DMS 273 treated with DMSO at 0.1 percent for 48 hours (cell line): Measurements from ENCODE around the gene BTN3A1.
"Not testable (repeated sequence)": the region's sequence is repeated elsewhere in the genome, so short reads cannot be mapped to it uniquely, and the experiment has no call there.

Experiments
- DNase-seq: peaks from one replicate; lab custom pipeline; 2025; lab: John Stamatoyannopoulos, UW

BTN3A1 gene

DNA sequence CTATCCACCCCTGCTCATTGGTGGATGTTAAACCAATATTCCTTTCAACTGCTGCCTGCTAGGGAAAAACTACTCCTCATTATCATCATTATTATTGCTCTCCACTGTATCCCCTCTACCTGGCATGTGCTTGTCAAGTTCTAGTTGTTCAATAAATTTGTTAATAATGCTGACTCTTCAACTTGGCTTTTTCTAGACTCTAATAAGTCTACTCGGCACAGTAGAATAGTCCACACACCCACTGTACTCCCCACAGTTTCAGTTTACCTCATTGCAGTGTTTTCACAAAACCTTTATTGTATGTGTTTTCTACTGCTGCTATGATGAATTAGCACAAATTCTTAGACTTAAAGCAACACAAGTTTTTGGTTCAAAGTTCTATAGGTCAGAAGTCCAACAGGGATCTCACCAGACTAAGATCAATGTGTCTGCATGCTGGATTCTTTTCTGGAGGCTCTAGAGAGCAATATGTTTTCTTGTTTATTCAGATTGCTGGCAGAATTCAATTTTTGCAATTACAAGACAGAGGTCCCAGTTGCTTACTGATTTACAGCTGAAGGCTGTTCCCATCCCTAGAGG lies 13.1 kb downstream of the BTN3A1 start:
- no peak for DNase-seq

DNA sequence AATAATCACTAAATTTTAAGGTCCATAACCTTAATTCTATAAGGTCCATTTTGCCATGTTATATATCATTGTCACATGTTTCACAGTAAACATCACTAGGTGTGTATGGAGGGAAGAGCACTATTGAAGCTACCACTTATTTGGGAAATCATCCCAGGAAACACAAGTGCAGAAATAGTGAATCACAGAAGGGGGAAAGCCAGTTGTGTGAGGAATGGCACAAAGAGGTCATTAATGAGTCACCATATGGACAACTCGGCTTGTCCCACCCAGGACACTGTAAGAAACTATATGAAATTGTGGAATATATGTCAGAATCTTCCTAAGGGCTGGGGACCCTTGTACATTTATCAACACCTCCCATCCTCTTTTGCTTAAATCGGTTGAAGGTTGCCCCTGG lies 13.7 kb downstream of the BTN3A1 start:
- no peak for DNase-seq

DNA sequence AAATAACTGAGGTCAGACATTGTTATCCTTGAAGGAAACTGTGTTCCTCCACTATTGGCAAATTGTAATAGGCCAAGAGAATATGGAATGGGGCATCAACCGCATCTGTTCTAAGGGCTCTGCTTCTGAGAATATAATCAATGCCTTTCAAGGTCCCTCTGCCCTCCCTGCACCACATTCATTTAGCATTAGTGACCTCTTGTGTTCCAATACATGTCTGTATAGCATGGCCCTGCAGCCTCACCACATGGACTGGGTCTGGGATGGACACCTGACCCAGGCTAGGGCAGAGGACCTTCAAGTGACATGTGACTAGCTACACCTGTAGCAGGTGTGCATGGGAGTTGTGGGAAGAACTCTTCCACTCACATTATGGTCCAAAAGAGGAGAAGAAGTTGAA lies 14.2 kb downstream of the BTN3A1 start:
- no peak for DNase-seq

DNA sequence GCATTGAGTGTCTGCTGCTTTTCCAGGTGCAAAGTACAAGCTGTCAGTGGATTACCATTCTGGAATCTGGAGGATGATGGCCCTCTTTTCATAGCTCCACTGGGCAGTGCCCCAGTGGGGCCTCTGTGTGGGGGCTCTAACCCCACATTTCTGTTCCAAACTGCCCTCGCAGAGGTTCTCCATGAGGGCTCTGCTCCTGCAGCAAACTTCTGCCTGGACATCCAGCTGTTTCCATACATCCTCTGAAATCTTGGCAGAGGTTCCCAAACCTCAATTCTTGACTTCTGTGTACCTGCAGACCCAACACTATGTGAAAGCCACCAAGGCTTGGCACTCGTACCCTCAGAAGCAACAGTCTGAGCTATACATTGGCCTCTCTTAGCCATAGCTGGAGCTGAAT lies 16.0 kb downstream of the BTN3A1 start:
- DNase-seq: not testable (repeated sequence)

DNA sequence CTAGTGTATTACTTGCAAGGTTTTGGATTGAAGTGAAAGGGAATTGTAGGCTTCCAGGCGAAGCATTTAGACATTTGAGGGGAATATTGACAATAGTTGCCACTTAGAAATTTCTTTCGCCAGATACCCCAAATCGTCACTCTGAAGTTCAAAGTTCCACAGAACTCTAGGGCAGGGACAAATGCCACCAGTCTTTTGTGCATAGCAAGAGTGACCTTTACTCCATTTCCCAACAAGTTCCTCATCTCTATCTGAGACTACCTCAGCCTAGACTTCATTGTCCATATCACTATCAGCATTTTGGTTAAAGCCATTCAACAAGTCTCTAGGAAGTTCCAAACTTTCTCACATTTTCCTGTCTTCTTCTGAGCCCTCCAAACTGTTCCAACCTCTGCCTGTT lies 16.7 kb downstream of the BTN3A1 start:
- DNase-seq: not testable (repeated sequence)

DNA sequence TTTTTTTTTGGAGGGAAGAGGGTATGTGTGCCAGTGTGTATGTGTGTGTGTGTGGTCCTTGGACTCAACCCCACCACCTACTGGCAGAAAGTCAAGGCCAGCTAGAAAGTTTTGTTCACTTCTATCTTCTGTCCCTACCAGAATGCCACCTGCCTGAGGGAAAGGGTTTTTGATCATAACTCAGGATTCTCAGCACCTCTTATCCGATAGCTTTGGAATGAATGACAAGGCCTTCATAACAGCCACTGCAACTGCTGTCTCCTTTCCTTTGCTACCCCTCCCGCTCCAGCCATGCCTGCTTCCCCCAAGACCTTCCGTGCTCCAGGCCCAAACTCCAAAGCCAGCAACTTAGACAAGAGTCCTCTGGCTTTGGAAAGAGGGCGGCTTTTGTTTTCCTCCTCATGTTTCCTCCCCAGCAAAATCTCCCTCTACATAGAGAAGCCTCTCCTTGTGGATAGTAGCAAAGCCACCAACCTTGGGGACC lies 18.7 kb downstream of the BTN3A1 start:
- peak; percentile 3 for DNase-seq

DNA sequence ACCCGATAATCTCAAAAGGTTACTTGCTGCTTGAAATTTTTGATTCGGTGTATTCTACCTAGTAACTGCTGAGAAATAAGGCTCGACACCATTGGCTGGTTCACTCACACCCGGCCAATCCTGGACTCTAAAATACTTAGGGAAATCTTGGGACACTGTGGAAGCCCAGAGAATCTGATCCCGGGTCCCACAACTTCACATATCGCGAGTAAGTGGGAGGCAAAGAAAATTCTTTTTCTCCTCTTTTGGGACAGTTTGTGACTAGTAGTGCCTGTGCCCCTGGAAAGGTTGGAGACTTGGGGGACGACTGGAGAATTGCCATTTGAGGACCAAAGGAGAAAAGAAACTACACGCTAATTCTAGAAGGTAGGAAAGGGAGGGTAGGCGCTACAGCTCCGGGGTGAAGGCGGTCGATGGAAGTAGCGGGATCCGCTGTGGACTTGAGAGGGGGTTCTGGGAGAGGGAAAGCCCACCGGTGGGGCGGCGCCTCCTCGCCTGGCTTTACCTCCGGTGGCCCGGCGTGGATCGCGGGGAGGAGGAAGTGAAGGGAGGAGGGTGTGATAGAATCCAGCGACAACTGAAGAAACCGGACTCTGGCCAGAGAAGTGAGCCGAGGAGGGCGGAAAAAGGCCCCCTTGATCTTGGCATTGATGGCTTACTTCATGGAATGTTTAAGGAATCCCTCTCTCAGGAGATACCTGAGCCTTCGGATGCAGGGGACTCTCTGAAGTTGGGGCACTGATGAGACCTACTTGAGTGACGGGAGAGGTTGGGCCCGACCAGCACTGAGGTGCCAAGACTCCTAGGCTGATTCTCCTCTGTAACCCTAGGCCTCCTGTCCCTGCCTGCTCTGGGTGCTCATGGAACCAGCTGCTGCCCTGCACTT lies 19.4 kb downstream of the BTN3A1 start:
- peak; percentile 90 for DNase-seq

DNA sequence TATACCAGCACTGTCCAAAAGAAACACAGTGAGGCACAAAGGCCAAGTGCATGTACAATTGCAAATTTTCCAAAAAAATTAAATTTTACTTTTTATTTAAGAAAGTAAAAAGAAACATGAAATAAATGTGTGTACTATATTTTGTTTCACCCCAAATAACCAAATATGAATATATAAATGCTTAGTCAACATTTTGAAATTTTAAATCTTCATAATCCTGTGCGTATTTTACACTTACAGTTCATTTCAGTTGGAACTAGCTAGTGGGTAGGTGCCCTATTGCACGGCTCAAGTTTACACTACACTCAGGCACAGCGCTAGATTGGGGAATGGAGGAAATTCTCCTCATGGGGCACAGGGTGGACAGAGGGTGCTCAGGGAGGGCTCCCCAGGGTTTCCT lies 20.3 kb downstream of the BTN3A1 start:
- DNase-seq: no peak

DNA sequence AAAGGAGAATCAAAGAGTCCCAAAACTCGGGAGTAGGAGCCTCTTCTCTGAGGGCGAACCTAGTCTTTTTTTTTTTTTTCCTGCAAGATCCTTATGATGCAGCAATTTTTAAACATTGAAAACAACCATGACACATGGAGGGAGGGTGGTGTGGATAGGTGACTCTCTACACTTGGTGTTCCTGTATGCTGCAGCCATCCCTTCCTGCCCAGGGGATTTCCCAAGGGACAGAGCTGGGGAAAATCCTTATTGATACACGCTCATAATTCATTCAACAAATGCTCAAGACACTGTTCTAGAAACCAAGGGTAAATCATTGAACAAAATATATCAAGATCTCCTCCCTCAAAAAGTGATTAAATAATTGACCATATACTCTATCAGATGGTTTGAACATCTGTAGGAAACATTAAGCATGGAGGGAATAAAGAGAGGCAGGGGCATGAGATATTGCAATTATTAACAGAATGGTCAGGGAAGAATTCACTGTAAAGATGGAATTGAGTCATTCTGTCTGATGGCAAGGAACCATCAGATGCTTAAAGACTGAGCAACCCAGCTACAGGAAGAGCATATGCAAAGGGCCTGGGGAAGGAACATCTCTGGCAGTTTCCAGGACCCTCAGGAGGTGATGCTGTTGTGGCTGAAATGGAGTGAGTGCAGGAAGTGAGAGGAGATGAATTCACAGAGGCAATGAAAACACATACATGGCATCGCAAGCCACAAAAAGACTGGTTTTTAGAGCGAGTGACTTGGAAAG lies 24.8 kb downstream of the BTN3A1 start:
- DNase-seq: no peak

DNA sequence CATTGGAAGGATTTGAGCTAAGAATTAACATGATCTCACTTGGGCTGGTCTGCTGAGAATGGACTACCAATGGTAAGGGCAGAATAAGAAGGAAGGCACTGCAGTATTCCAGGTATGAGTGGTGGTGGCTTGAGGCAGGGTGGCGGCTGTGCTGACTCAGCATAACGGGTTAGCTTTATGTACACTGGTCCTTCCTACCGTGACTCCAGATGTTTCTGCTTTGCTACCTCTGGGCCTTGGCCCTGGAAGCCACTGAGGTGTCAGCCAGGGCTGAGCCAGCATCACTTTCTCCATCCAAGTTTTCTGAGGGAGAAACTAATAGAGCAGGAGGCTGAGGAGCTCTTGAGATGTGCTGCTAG lies 25.4 kb downstream of the BTN3A1 start:
- no peak for DNase-seq

DNA sequence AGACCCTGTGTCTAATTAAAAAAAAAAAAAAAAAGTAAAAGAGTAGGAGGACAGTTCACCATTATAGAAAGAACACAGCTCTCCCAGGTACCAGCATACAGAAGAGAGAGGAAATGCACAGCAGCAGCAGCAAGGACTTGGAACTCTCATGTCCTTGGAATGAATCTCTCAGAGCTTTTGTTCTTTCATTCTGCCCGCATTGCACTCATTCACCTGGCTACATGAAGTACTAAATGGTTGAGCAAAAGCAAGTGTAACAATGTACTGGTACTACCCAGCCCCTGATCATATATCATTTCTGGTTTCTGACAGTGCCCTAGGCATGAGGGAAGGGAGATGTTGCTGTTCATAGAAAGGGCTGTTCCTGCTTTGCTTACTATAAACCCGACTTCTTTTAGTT lies 26.1 kb downstream of the BTN3A1 start:
- DNase-seq: no peak

DNA sequence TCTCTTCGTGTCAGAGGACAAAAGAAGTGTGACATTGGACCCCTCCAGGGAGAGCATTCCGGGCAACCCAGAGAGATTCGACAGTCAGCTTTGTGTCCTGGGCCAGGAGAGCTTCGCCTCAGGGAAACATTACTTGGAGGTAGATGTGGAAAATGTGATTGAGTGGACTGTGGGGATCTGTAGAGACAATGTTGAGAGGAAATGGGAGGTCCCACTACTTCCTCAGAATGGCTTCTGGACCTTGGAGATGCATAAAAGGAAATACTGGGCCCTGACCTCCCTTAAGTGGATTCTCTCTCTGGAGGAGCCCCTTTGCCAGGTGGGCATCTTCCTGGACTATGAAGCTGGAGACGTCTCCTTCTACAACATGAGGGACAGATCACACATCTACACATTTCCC lies 28.7 kb downstream of the BTN3A1 start:
- no peak for DNase-seq

DNA sequence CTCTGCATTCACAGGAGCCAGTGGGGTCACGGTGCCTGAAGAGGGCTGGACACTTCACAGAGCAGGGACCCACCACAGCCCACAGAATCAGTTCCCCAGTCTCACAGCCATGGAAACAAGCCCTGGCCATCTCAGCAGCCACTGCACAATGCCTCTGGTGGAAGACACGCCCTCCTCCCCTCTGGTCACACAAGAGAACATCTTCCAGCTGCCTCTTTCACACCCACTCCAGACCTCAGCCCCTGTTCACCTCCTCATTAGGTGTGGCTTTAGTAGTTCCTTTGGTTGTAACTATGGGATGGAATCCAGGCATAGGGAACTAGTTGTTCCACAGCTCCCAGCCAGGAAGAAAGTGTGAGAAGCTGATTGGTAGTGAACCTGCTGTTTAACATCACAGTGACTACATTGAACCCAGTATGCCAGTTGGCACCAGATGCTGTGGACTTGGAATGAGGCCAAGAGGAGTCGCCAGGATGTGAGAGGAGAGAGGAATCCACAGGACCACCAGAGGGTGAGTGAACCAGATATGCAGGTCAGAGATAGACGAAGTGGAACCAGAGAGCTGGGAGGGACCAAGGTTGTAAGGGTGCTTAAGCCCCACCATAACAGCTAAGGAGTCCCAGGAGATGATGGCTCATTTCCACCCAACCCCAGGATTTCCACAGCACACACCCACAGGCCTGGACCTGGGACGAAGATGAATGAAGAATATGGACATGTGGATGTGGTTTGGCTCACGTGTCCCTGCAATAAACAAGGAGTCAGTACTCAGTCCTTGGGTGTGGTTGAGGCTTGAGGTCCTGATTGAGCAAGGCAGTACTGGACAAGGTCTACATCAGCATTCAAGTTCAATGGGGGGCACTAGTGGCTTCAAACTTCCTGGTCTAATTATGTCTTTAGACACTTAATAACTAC lies 29.4 kb downstream of the BTN3A1 start:
- no peak for DNase-seq

DNA sequence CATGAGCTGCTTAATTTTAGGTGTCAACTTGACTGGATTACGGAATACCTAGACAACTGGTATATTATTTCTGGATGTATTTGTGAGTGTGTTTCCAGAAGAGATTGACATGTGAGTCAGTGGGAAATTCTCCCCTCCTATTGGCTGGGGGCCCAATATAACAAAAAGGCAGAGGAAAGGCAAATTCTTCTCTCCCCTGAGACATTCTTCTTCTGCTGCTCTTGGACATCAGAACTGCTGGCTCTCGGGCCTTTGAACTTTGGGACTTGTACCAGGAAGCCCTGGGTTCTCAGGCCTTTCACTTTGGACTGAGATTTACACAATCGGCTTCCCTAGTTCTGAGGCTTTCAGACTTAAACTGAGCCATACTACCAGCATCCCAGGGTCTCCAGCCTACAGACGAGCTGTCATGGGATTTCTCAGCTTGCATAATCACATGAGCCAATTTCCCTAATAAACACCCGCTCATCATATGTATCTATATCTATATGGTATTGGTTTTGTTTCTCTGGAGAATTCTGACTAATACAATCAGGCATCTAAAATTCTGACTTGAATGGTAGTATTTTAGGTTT lies 30.6 kb downstream of the BTN3A1 start:
- no peak for DNase-seq

DNA sequence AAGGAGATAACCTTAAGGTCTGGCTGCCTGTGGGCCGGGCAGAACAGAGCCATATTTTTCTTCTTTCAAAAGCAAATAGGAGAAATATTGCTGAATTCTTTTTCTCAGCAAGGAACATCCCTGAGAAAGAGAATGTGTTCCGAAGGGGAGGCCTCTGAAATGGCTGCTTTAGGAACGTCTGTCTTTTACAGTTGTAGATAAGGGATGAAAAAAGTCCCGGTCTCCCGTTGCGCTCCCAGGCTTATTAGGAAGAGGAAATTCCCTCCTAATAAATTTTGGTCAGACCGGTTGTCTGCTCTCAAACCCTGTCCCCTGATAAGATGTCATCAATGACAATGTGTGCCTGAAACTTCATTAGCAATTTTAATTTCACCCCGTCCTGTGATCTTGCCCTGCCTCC lies 31.6 kb downstream of the BTN3A1 start:
- not testable (repeated sequence) for DNase-seq

DNA sequence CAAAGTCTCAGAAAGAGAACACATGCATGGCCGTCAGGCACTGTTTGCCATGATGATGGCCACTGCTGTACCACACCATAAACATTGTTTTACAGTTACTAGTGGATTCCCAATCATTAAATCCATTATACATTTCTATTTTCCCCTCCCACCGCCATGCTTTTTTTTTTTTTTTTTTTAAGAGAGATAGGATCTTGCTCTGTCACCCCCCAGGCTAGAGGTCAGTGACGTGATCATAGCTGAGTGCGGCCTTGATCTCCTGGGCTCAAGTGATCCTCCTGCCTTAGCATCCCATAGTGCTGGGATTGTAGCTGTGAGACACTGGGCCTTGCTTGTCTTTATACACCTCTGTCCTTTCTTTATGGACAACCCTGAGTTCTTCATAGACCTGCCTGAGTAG lies 33.9 kb downstream of the BTN3A1 start:
- DNase-seq: no peak

DNA sequence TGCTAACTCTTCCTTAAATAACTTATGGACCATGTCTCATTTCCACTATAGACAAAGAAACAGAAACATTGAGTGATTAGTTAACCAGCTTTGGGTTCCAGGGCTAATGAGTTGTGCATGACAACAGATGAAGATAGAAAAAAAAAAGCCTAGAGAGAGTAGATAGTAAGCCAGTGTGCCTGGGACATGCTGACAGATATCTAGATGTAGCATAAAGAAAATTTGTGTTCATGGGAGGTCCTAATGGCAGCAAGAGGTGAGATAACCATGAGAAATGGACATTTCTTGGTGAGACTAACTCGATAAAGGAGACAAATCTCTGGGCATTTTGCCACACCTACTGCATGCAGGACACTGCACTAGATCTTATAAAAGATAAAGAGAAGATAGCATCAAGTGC lies 35.5 kb downstream of the BTN3A1 start:
- DNase-seq: no peak

DNA sequence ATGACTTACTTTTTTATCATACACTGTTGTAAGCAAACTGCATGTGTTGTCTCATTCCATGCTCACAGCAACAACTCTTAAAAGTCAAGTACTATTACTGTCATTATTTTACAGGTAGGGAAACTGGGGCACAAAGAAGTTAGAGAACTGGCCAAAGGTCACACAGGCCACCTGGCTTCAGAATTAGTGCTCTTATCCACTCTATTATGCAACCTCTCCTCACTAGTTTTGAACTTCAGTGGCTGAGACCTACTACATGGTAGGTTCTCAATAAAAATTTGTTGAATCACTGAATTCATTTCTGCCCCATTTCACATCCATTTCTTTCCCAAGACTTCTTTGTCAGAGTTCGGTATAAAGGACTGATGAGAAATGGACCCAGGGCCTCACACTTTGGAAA lies 35.9 kb downstream of the BTN3A1 start:
- DNase-seq: no peak

DNA sequence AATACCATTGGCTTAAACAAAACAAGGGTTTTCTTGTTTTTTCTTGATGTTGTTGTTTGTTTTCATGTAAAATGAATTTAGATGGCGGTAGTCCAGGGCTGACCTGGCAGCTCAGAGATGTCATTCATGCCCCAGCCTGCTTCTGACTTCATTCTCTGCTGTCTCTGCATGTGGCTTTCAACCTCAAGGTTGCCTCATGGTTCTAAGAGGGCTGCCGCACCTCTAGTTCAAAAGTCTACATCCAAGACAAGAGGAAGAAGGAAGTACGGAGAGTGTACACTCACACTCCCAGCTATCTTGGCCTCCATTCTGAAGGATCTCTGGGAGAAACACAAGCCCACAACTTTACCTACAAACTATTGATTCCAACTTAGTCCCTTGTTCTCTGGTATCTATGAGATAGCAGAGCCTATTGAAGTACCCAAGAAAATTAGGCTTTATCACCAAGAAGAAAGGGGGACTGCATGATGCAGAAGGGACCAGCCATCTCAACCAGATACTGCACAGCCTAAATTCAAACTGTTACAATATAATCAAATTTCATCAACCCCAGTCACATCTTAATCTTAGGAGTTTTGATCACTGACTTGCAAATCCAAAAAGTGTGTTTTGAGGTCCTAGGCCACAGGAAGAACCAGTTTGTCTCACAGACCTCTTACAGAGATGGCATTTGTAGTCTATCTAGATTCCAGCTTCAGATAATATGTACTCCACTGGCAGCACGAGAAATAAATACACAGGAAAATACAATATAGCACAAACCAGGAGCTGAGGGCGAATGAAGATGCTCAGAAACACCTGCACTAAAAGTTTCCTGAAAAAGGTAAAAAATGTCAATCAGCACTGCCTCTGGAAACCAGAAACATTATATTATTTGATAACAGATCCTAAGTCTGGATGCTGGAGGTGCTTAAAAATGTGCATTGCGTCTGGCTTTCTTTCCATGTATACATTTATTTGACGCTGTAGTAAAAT lies 37.4 kb downstream of the BTN3A1 start:
- DNase-seq: no peak

DNA sequence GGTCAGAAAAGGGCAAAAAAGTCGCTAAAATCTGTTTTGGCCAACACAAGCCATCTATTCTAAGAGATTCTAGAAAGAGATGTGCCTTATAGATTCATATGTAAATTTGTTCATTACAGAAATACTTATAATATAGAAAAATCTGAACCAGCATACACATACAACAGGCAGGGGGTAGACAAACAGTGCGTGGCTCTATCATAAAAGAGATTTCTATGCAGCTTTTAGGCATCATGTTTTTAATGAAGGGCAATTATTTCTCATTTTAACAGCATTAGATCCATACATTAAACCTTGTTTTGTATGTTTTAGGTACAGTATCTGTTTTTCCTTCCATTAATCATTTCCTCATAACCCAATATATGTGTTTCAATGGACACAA lies 38.9 kb downstream of the BTN3A1 start:
- DNase-seq: no peak
